PC-9 (cell line): ENCODE data around the gene MACROH2A2. TPM values are rescaled to one million over a fixed set of nuclear protein-coding genes. Genes with fewer than 3 reads are reported as not detected.

Experiments used
- Bru-seq: library from RNA; stranded (reverse); fragments of 400-500 nt; gene quantifications from one replicate; lab custom pipeline; 2021; lab: Mats Ljungman, UMichigan
- BruChase-seq, 2 experiments: library from RNA; stranded (reverse); fragments of 400-500 nt; gene quantifications; one replicate each; lab custom pipeline; 2021; lab: Mats Ljungman, UMichigan
- BruUV-seq: library from RNA; stranded (reverse); fragments of 400-500 nt; replicated peaks from 2 replicates; lab custom pipeline; 2021; lab: Mats Ljungman, UMichigan
- CTCF ChIA-PET: fragments of 300-600 bp; sonication (Branson Sonifier 250); formaldehyde crosslinking; loops from one replicate; lab custom pipeline; 2022; ENCODE audit warnings: antibody characterized with exemption; lab: Charles Lee
- POLR2A ChIA-PET: fragments of 300-600 bp; sonication (Branson Sonifier 250); formaldehyde crosslinking; loops from one replicate; lab custom pipeline; 2022; ENCODE audit warnings: antibody characterized with exemption; ENCODE audit not compliant: unreplicated experiment; lab: Charles Lee
- DNase-seq, 2 experiments: peaks; one replicate each; pipeline versions ENCODE4 v3.0.0 to v3.0.0-alpha.2; 2015 to 2022; ENCODE audit warnings: mixed read lengths in 1 of 2
- H2AFZ ChIP-seq: fragments of 200-600 bp; sonication (generic); 2 replicates; pipeline ENCODE4 v1.8.1; 2017; ENCODE audit warnings: antibody characterized with exemption
- H3F3A ChIP-seq: fragments of 200-600 bp; sonication (generic); 2 replicates; pipeline ENCODE4 v1.8.1; 2017; ENCODE audit warnings: antibody characterized with exemption, mild to moderate bottlenecking, low read depth; ENCODE audit not compliant: insufficient read depth
- H3K27ac ChIP-seq: fragments of 200-600 bp; sonication (generic); 2 replicates; pipeline ENCODE4 v1.6.1; 2016; ENCODE audit warnings: mixed run types
- H3K27me3 ChIP-seq: fragments of 200-600 bp; sonication (generic); 2 replicates; pipeline ENCODE4 v1.6.1; 2016; ENCODE audit warnings: low read depth, mixed run types; ENCODE audit not compliant: insufficient read depth
- H3K36me3 ChIP-seq: fragments of 200-600 bp; sonication (generic); 2 replicates; pipeline ENCODE4 v1.6.1; 2016; ENCODE audit warnings: low read depth, mixed run types
- H3K4me1 ChIP-seq: fragments of 200-600 bp; sonication (generic); replicated peaks from 2 replicates; pipeline ENCODE4 v1.6.1; 2016; ENCODE audit warnings: mixed run types; ENCODE audit not compliant: insufficient read depth
- H3K4me2 ChIP-seq: fragments of 200-600 bp; sonication (generic); 2 replicates; pipeline ENCODE4 v1.6.1; 2017; ENCODE audit warnings: mixed run types
- H3K4me3 ChIP-seq: fragments of 200-600 bp; sonication (generic); 2 replicates; pipeline ENCODE4 v1.6.1; 2016; ENCODE audit warnings: mixed run types
- H3K79me2 ChIP-seq: fragments of 200-600 bp; sonication (generic); 2 replicates; pipeline ENCODE4 v1.6.1; 2017; ENCODE audit warnings: low read depth, mixed run types
- H3K9me2 ChIP-seq: fragments of 200-600 bp; sonication (generic); 2 replicates; pipeline ENCODE4 v1.8.1; 2017; ENCODE audit warnings: mild to moderate bottlenecking; ENCODE audit not compliant: insufficient read depth
- H3K9me3 ChIP-seq: fragments of 200-600 bp; sonication (generic); 2 replicates; pipeline ENCODE4 v1.8.1; 2016; ENCODE audit warnings: low read depth; ENCODE audit not compliant: insufficient read depth
- H4K20me1 ChIP-seq: fragments of 200-600 bp; sonication (generic); 2 replicates; pipeline ENCODE4 v1.8.1; 2017; ENCODE audit not compliant: insufficient read depth
- EZH2 ChIP-seq: fragments of 200-600 bp; sonication (generic); IDR thresholded peaks from 2 replicates; pipeline ENCODE4 v1.8.0; 2017; ENCODE audit warnings: antibody characterized with exemption, low read depth
- intact Hi-C: fragments of 100-400 bp; cut with micrococcal nuclease; formaldehyde crosslinking; loops from one replicate; pipeline ENCODE4 v1.10.0; 2022; ENCODE audit not compliant: unreplicated experiment
- long read RNA-seq: library from polyadenylated mRNA; stranded (forward); transcript quantifications from one replicate; pipeline ENCODE4 v2.0.0, GENCODE V29; 2022
- total RNA-seq: library from RNA; stranded (reverse); gene quantifications from 2 replicates; pipeline ENCODE4 v1.2.3, GENCODE V29; 2021
- TF ChIP-seq, protein P1 (sequence below): fragments of 200-600 bp; sonication (generic); conservative IDR thresholded peaks from 2 replicates; pipeline ENCODE4 v1.6.1; 2017; ENCODE audit warnings: mixed run types, antibody characterized with exemption, mild to moderate bottlenecking, moderate library complexity

MACROH2A2 gene
- total RNA-seq = 0.43 TPM in 1 of 2 replicates, not detected in the other
- percentile 7 among the genes with signal in this experiment for Bru-seq, nascent RNA
- percentile 6 among the genes with signal in this experiment for BruChase-seq, experiment 1, labeled RNA remaining after a 2-hour chase
- percentile 7 among the genes with signal in this experiment for BruChase-seq, experiment 2, labeled RNA remaining after a 6-hour chase
- long read RNA-seq, partial matches to known transcripts = 0 of 1 reads
- long read RNA-seq, other reads (novel, unspliced or antisense) = 0 of 1 reads

DNA sequence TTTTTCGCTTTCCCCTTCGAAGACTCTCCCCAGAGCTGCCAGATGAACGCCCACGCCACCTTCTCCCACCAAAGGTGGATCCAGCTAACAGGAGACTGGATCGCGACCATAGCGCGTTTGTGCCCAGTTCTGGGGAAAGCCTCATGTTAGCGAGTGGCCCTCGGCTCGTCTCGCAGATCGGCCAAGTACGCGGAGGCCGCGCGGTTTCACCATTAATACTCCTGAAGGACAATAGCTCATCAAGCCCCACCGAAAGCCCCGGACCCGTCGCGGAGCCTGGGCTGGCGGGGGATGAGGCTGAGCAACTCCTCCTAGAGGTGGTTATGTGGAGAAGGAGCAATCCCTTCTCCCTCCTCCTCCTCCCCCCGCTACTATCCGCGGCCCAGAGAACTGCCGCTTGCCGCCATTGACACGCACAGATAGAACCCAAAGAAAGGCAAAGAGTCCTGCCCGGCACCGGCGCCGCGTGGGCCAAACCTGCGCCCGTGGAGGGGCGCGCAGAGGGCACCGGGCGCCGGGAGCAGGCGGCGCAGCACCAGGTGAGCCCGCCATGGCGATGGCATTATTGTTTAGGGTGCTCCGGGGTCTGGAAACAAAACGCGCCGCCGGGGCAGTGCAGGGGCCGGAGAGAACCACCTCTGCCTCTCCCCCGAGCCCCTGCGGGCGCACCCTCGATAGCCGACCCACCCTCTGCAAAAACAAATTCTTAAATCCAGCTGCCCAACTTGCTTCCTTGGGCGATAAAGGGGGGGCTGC lies at the start of gene MACROH2A2:
MACROH2A2 (plus strand) TSS at position 385 of the 756 bp plus-strand sequence. CDS start 22,813 bp downstream, outside the sequence.
- Histone ChIP-seq H3K9me2 (no peaks in the 10 kb centered on the region), H3K4me2 (no peak within 1 kb of the TSS), H3K27me3 (peaks cover 67% of the 10 kb centered on the region), H3K36me3 (no peaks in the 10 kb centered on the region), H2AFZ (no peak within 1 kb of the TSS), H3K4me1 (no peaks in the 10 kb centered on the region), H3K4me3 (no peak within 1 kb of the TSS), H3K9me3 (no peaks in the 10 kb centered on the region), H3K79me2 (no peaks in the 10 kb centered on the region), H4K20me1 (no peaks in the 10 kb centered on the region), H3F3A (no peaks in the 10 kb centered on the region), H3K27ac (no peak within 1 kb of the TSS)
- POLR2A ChIA-PET = no interaction called here
- CTCF ChIA-PET = no interaction called here
- TF ChIP-seq, protein P1, sequence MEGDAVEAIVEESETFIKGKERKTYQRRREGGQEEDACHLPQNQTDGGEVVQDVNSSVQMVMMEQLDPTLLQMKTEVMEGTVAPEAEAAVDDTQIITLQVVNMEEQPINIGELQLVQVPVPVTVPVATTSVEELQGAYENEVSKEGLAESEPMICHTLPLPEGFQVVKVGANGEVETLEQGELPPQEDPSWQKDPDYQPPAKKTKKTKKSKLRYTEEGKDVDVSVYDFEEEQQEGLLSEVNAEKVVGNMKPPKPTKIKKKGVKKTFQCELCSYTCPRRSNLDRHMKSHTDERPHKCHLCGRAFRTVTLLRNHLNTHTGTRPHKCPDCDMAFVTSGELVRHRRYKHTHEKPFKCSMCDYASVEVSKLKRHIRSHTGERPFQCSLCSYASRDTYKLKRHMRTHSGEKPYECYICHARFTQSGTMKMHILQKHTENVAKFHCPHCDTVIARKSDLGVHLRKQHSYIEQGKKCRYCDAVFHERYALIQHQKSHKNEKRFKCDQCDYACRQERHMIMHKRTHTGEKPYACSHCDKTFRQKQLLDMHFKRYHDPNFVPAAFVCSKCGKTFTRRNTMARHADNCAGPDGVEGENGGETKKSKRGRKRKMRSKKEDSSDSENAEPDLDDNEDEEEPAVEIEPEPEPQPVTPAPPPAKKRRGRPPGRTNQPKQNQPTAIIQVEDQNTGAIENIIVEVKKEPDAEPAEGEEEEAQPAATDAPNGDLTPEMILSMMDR = no peak
- TF ChIP-seq EZH2 = no peak
- no TSS peak for BruUV-seq
- intact Hi-C loops = no loop called here
- no peak for DNase-seq

DNA sequence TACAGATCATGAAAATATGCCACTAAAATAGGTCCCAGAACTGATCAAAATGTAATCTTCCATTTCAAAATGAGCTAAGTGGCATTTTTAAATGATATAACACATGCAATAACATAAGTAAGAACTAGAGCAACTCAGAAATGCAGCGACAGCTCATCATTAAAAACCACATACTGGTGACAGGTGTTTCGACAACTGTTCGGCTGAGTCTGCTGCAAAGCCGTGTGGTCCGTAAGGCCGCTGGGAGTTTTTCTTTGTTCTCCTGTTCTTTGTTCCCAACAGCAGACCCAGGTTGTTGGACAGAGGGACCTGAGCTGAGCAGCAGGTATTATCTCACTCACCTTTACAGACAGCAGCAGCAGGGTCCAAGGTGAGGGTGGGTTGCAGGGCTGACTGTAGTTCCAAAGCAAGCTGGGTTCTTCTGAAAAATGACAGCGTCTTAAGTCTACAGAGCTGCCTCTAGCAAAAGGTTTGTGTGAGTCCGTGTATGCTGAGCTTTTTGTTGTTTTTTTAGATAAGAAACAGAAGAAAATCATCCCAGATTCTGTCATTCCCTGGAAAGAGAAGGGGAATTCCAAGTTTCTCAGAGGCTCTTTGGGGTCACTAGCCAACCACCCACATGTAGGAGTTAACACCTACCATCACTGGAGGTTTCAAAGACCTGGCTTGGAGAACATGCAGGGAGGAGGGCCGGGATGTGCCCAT lies 45.4 kb upstream of the MACROH2A2 start:
- no peak overlapping the region for H3K4me2 ChIP-seq
- no peaks in the 10 kb centered on the region for H3F3A ChIP-seq
- no peaks in the 10 kb centered on the region for H3K79me2 ChIP-seq
- H3K27me3 ChIP-seq = peaks cover 26% of the 10 kb centered on the region; the same call in 1 of the 2 replicates
- ChIA-PET CTCF (no interaction called here), POLR2A (no interaction called here)
- H3K9me2 ChIP-seq = no peaks in the 10 kb centered on the region
- no peak overlapping the region for H3K27ac ChIP-seq
- no peak for TF ChIP-seq EZH2
- TF ChIP-seq, protein P1 = no peak
- intact Hi-C loops = no loop called here
- H3K4me1 ChIP-seq = no peaks in the 10 kb centered on the region
- H3K4me3 ChIP-seq = no peak overlapping the region
- no peaks in the 10 kb centered on the region for H3K9me3 ChIP-seq
- no peak for DNase-seq
- no peak overlapping the region for H2AFZ ChIP-seq
- no peaks in the 10 kb centered on the region for H4K20me1 ChIP-seq
- BruUV-seq = no TSS peak
- H3K36me3 ChIP-seq = no peaks in the 10 kb centered on the region

DNA sequence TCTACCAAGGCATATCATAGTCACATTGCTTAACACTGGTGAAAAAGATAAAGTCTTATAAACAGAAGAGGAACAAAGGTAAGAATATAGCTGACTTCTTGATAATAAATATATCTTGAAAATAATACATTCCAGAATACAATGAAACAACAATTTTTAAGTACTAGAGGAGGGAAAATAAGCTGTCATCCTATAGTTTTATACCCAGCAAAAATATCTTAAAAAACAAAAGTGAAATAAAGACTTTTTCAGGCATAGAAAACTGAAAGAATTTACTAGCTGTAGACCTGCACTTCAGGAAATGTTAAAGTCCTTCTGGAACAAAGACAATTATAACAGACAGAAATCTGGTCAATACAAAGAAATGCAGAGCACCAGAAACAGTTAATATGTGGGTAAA lies 21.4 kb upstream of the MACROH2A2 start:
- intact Hi-C loops = no loop called here
- ChIA-PET POLR2A (no interaction called here), CTCF (no interaction called here)
- no peaks in the 10 kb centered on the region for H3K9me2 ChIP-seq
- no peaks in the 10 kb centered on the region for H3K79me2 ChIP-seq
- no peaks in the 10 kb centered on the region for H3K4me1 ChIP-seq
- no peak overlapping the region for H2AFZ ChIP-seq
- H3K36me3 ChIP-seq = no peaks in the 10 kb centered on the region
- no peak overlapping the region for H3K27ac ChIP-seq
- peaks cover 17% of the 10 kb centered on the region for H3K9me3 ChIP-seq
- H4K20me1 ChIP-seq = no peaks in the 10 kb centered on the region
- H3K4me3 ChIP-seq = no peak overlapping the region
- H3F3A ChIP-seq = no peaks in the 10 kb centered on the region
- no peak overlapping the region for H3K4me2 ChIP-seq
- no TSS peak for BruUV-seq
- peaks cover 85% of the 10 kb centered on the region for H3K27me3 ChIP-seq
- DNase-seq = no peak
- no peak for TF ChIP-seq EZH2
- TF ChIP-seq, protein P1 = no peak
